HG02763 (cell line): ENCODE results near the gene C2CD4C.
"Not testable (repeated sequence)": the region's sequence is repeated elsewhere in the genome, so short reads cannot be mapped to it uniquely, and the experiment has no call there.

Source experiments
- ATAC-seq: cut with Tn5 transposase; IDR thresholded peaks from one replicate; pipeline ENCODE4 v1.9.1; 2021; ENCODE audit warnings: mild to moderate bottlenecking, moderate library complexity; ENCODE audit not compliant: unreplicated experiment

Gene C2CD4C

DNA sequence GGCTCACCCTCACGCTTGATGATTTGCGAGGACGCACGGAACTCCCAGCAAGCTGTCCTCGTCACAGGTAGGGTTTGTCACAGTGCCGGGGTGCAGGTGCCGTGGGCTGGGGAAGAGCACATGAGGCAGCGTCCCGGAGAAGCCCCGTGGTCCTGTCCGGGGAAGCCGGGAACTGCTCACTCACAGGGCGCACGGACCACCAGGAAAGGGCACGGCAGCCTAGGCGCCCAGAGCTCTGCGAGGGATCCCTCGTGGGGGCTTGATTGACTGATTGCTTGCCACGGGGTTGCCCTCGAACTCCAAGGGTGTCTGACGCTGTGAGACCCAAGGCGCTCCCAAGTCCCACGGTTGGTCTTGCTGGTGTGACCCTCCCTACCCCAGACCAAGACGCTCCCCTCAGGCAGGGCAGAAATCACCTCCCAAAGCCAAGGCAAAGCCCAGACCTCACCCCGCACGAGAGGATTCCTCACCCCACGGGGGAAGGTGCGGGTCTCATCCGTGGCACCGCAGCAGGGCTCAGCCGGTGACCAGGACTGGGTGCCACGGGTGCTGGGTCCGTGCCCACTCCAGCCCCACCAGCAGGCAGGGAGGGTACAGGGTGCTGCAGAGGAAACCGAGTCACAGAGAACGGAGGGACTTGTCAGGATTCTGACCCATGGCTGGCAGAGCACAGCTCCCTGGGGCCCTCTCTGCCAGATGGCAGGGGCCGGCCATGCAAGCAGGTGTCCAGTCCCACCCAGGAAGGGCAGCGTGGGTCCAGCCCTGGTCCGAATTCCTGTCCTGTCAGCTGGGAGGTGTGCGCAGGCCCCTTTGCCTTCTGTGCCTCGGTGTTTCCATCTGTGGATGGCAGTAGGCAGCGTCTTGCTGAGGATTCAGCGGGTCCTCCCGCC, 7.7 kb downstream of the C2CD4C start:
- ATAC-seq: no peak

DNA sequence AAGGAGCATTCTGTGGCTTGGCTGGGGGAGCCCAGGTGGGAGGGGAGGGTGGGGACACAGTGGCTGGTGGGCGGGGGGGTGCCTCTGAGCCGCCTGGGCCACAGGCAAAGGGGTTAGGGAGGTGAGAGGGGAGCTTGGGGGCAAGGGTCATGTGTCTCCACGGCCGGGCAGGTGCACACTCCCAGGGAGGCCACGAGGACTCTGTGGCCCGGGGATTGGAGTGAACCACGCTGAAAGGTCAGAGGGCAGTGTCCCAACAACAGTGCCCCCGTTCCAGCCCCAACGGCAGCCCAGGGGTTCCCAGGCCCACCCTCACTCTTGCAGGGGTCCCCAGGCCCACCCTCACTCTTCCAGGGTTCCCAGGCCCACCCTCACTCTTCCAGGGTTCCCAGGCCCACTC, 9.6 kb downstream of the C2CD4C start:
- no peak for ATAC-seq

DNA sequence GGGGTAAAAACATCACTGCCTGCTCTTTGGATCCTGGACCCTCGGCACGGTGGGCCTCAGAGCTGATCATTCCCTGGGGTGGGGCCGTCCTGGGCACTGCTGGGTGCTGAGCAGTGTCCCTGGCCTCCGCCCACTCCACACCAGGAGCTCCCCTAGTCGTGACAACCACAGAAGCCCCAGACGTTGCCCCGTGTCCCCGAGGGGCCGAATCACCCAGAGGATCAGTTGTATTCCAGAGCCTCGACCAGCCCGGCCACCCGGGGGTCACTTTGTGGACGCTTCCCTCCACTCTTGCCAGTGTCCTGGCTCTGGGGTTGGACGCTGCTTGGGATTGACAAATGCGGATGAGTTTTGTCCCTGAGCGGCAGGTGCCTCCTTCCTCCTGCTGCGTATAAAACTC, 10.2 kb downstream of the C2CD4C start:
- no peak for ATAC-seq

DNA sequence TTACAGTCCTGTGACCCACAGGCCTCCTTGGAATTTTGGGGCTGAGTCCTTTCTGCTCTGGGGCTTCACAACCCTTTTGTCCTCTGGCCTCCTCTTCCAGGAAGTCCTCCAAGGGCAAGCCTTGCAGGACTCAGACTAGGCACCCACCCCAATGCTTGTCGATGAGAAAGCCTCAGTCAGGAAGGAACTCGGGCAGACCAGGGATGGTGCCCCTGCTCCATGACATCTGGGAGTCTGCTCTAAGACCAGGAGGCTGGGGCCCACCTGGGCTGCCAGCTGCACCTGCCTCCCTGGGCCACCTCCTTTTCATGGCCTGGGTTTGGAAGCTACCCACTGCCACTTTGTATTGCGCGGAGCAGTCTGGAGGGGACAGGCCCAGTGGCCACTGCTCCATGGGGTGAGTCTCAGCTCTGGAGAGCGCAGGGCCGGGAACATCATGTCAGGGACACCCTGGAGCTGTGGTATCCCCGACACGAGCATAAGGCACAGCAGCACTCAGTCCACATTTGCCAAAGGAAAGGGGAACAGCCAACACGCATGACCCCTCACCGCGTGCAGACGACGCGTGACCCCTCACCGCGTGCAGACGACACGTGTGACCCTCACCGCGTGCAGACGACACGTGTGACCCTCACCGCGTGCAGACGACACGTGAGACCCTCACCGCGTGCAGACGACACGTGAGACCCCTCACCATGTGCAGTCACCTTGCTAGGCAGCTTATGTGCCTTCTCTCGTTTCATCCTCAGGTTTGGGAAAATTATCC, 10.8 kb downstream of the C2CD4C start:
- no peak for ATAC-seq

DNA sequence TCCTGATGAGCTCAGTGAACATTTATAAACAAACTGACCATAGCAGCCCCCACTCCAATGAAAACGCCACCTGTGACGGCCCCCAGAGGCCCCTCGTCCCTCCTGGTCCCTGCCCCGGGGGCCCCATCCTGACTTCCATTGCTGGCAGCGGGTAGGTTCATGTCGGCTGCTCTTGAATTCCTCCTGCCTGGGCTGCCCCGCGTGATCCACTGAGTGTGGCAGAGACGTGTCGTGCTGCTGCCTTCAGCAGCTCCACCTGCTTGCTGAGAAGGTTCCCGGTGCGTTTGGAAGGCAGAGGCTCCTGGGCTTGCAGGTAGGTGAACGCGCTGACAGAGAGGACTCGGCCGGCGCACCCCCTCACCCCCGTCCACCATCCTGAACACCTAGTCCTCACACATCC, 11.6 kb downstream of the C2CD4C start:
- ATAC-seq: no peak

DNA sequence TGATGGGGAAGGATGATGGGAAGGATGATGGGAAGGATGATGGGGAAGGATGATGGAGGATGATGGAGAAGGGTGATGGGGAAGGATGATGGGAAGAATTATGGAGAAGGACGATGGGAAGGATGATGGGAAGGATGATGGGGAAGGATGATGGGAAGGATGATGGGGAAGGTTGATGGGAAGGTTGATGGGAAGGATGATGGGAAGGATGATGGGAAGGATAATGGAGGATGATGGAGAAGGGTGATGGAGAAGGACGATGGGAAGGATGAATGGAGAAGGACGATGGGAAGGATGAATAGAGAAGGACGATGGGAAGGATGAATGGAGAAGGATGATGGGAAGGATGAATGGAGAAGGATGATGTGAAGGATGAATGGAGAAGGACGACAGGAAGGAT, 13.5 kb downstream of the C2CD4C start:
- ATAC-seq: no peak

DNA sequence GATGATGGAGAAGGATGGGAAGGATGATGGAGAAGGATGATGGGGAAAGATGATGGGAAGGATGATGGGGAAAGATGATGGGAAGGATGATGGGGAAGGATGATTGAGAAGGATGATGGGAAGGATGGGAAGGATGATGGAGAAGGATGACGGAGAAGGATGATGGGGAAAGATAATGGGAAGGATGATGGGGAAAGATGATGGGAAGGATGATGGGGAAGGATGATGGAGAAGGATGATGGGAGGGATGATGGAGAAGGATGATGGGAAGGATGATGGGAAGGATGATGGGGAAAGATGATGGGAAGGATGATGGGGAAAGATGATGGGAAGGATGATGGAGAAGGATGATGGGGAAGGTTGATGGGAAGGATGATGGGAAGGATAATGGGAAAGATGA, 14.1 kb downstream of the C2CD4C start:
- not testable (repeated sequence) for ATAC-seq

DNA sequence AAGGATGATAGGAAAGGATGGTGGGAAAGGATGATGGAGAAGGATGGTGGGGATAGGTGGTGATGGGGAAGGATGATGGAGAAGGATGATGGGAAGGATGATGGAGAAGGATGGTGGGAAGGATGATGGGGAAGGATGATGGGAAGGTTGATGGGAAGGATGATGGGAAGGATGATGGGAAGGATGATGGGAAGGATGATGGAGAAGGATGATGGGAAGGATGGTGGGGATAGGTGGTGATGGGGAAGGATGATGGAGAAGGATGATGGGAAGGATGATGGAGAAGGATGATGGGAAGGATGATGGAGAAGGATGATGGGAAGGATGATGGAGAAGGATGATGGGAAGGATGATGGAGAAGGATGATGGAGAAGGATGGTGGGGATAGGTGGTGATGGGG, 15.4 kb downstream of the C2CD4C start:
- not testable (repeated sequence) for ATAC-seq

DNA sequence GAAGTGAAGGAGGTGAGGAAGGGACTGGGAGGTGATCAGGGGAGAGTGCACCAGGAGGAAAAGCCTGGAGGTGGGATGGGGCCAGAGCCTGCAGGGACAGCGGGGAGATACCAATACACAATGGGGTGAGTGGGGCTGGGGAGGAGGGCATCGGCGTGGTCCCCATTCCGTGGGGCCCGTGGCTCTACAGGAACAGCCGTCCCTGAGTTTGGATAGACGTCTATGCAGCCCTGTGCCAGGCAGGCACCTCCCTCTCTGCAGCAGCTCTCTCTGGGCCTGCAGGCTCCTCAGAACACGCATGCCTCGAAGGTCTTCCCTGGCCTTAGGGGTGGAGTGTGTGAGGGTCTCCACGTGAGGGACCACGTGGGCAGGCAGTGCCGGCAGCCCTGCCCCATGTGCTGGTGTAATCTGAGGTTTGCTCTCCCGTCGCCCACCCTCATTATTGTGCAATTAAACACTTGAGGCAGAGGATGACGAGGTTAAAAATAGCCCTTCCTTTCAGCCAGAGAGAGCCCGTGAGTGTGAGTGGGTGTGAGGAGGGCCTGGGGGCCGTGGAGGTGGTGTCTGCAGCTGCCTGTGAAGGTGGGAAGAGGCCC, 16.5 kb downstream of the C2CD4C start:
- no peak for ATAC-seq

DNA sequence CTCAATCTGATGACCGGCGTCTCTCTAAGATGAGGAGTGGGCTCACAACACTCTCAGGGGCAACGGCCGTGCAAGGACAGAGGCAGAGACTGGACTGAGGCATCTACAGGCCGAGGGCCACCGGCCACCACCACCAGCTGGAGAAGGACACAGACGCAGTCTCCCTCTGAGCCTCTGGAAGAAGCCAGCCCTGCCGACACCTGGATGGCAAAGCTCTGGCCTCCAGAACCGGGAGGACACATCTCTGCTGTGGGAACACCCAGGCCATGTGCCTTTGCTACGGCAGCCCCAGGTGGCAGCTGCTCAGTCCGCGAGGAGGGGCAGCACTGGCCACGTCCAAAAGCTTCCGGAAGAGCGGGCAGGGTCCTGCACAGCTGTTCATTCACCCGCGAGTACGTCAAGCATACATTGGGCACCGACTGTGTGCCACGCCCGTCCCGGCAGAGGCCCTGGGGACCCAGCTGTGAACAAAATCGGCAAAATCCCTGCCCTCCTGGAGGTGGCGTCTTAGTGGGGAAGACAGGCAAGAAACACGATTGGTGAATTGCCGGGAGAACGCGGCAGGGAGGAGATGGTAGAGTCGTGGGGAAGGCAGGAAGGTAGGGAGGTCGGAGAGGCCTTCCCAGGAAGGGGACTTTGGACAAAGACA, 17.1 kb downstream of the C2CD4C start:
- no peak for ATAC-seq

DNA sequence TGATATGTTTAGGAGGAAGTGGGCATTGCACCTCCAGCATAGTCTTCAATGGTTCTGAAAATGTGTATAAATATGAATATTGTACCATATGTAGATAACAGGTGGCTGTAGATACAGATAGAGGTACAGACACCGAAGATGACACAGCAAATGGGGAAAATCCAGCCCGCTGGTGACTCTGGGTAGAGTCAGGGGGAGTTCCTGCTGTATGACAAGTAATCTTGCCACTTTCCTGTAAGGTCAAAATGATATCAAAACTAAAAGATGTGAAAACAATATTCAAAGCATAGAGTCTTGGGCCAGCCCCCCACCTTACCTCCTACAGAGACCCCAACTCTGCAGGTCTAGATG, 17.8 kb downstream of the C2CD4C start:
- no peak for ATAC-seq

DNA sequence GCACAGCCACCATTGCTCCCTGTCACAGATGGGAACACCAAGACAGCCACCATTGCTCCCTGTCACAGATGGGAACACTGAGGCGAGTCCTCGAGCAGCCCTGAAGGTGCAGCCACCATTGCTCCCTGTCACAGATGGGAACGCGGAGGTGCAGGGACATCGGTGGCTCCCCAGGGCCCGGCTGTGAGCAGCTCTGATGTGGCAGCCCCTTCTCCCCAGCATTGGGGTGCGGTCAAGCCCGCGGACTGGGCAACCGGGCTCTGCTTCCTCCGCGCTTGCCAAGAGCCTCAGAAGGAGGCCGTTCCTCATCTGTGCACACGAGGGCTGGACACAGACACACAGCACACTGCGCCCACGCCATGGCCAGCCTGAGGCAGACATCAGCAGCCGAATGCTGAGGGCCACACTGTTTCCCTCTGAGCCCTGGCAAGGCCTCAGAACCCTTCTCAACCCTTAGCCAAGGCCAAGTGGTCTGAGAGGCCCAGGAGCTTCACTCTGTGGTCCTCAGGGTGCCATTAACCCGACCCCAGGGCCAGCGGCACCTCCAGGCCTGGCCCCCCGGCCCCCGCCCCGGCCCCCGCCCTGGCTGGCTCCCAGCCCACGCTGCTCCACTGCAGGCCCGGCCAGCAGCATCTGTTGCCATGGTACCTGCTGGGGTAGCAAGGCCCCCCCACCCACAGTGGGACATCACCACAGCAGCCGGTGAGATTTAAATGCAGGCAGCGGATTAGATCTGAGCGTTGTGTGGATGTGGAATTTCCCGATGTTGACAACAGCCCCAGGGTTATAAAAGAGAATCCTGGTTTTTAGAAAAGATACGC, 18.4 kb downstream of the C2CD4C start:
- no peak for ATAC-seq

DNA sequence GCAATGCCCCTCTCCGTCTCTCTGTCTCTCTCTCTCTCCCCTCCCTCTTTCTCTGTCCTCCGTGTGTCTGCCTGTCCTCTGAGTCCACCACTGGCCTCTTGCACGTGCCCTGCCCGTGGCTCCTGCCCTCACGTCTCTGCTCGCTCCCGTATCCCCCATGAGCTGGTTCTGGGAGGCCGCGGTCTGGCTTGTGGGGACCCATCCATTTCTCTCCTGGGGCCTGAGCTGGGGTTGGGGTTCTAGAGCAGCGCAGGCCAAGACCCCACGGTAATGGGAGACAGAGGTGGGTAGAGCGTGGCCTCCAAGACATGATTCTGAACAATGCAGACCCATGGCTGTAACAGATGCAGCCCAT, 19.0 kb downstream of the C2CD4C start:
- ATAC-seq: no peak

DNA sequence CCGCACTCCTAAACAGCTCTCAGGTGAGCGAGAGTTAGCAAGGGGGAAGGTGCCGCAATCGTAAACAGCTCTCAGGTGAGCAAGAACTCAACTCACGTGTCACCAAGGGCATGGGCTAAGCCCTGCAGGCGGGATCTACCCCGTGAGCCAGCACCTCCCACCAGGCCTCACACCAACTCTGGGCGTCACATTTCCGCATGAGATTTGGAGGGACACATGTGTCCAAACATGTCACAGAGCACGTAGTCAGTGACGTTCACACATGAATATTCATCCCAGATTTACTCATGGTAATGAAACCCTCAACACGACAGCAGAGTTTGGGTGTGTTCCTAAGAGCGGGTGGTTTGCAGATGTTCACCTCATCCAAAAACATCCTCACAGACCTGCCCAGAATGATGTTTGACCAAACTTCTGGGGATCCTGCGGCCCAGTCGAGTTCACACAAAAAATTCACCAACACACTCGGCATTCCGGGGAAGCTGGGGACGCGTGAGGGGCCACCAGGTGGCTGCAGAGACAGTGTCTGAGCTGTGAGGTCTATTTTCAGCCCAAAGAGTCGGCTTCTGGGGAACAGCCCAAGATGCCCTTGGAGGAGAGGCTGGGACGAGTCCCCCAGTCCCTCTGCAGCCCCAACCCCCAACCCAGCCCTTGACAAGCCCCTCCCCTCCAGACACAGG, 19.6 kb downstream of the C2CD4C start:
- ATAC-seq: no peak

DNA sequence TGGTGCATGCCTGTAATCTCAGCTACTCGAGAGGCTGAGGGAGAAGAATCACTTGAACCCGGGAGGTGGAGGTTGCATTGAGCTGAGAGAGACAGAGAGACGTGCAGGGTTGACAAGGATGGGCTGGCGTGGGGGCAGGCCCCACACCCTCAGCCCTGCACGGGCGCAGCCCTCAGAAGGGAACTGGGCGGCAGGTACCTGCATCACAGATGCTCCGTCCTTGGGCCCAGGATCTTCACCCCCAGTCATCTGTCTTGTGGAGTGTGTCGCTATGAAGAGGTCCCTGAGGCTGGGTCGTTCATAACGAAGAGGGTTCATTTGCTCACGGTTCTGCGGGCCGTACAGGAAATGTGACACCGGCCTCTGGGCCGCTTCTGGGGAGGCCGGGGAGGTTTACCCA, 20.3 kb downstream of the C2CD4C start:
- no peak for ATAC-seq

DNA sequence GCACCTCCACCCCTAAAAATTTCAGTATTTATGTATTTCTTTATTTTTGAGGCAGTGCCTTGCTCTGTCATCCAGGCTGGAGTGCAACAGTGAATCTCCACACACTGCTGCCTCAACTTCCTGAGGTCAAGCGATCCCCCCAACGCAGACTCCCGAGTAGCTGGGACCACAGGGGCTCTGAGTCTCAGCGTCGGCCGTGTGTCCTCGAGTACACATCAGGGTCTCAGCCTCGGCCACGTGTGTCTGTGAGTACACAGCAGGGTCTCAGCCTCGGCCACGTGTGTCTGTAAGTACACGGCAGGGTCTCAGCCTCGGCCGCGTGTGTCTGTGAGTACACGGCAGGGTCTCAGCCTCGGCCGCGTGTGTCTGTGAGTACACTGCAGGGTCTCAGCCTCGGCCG, 21.2 kb downstream of the C2CD4C start:
- ATAC-seq: no peak

DNA sequence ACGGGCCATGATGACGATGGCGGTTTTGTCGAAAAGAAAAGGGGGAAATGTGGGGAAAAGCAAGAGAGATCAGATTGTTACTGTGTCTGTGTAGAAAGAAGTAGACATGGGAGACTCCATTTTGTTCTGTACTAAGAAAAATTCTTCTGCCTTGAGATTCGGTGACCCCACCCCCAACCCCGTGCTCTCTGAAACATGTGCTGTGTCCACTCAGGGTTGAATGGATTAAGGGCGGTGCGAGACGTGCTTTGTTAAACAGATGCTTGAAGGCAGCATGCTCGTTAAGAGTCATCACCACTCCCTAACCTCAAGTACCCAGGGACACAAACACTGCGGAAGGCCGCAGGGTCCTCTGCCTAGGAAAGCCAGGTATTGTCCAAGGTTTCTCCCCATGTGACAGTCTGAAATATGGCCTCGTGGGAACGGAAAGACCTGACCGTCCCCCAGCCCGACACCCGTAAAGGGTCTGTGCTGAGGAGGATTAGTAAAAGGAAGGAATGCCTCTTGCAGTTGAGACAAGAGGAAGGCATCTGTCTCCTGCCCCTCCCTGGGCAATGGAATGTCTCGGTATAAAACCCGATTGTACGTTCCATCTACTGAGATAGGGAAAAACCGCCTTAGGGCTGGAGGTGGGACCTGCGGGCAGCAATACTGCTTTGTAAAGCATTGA, 22.2 kb downstream of the C2CD4C start:
- not testable (repeated sequence) for ATAC-seq

DNA sequence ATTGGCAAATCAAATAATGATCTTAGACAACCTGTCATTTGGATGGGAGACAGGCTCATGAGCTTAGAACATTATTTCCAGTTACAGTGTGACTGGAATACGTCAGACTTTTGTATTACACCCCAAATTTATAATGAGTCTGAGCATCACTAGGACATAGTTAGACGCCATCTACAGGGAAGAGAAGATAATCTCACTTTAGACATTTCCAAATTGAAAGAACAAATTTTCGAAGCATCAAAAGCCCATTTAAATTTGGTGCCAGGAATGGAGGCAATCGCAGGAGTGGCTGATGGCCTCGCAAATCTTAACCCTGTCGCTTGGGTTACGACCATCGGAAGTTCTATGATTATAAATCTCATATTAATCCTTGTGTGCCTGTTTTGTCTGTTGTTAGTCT, 22.8 kb downstream of the C2CD4C start:
- not testable (repeated sequence) for ATAC-seq

DNA sequence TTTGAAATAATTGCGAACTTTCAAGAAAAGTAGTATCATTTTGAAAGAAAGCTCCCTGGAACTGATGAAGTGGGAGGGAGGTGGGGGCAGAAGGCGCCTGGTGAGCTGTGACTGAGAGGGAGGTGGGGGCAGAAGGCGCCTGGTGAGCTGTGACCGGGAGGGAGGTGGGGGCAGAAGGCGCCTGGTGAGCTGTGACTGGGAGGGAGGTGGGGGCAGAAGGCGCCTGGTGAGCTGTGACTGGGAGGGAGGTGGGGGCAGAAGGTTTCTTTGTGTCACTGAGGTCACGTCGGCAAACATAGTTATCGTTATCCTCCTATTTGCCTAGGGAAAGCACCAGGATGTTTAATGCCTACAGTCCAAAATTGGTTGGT, 24.2 kb downstream of the C2CD4C start:
- ATAC-seq: no peak
